Measurements from ENCODE around the gene FMNL2. TPM values are rescaled to one million over a fixed set of nuclear protein-coding genes. Genes with fewer than 3 reads are reported as not detected.

The FMNL2 gene
- total RNA-seq, 1 experiment from 2014 or later: 37.5 TPM

GRCh38 chr2:152580714-152581113 lies 245.7 kb downstream of the FMNL2 start:
- peak; percentile 41 for DNase-seq (ENCODE audit: low spot score)

DNA sequence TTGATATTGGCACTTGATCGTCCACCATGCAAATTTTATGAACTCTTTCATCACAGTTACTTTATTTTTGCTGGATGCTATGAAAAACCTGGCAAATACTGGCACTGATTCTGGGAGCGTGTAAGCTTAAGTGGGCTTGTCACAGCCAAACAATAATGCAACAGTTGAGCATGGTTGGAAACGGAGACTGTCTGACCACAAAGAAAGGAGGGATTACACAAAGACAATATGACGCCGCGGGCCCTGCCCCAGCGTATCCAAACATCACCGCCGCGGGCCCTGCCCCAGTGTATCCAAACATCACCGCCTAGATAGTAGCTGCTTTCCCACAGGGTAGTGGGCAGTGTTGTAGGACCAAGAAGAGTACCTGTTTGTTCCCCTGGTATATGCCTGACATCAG lies 246.4 kb downstream of the FMNL2 start:
- no peak for DNase-seq (ENCODE audit: low spot score)

GRCh38 chr2:152582081-152582480 lies 247.1 kb downstream of the FMNL2 start:
- no peak for DNase-seq (ENCODE audit: low spot score)

GRCh38 chr2:152583512-152584229 lies 248.7 kb downstream of the FMNL2 start:
- DNase-seq (ENCODE audit: low spot score): no peak

DNA sequence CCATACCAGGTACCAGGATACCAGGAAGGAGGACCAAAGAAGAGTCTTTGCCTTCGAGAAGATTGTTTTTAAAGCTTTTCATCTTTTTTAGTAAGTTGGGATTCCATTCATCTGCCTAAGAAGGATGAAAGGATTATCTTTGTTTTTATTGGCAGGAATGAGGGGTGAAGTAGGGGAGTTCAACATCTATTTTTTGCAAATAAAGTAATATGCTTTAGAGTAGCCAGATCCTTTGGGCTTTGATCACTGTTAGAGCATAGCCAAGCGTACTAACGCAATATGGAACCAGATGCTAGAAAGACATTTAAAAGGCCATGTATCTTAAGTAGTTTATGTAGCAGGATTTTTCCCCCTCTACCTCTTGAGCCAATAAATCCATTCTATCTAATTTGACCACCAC lies 249.3 kb downstream of the FMNL2 start:
- no peak for DNase-seq (ENCODE audit: low spot score)

- peak; percentile 92 for DNase-seq (ENCODE audit: low spot score)
Observed at GRCh38 chr2:152585830-152586484, 251.0 kb downstream of the FMNL2 start.

DNA sequence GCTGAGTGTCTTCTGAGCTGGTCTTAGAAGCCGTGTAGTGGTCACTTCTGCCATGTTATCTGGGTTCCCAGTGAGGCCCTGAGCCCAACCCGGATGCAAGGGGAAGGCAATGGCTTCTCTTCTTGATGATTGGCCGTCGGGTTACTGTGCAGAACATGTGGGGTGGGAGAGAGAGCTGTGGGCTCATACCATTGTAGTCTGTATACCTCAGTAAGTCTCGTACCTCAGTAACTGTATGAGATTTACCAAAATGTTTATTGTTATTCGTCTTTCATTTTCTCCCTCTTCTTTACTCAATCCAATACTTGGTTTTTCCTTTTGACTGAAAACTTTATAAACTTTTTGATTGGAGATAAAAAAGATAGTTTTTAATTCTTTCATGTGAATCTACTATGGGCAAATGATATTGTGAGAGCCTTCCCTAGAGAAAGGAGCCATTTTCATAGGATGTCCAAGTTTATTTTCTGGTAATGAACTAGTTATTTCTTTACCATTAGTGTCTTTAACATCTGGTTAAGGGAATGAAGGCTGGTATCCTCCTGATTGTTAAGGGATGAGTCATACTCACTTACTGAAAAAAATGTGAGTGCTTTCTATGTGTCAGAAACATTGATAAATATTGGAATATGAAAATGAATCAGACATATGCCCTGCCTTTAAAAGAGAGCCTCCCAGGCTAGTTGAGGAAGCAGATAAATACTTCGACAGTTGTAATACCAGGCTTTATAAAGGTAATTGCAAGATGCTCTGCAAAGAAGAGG lies 252.4 kb downstream of the FMNL2 start:
- DNase-seq (ENCODE audit: low spot score): peak; percentile 20

DNA sequence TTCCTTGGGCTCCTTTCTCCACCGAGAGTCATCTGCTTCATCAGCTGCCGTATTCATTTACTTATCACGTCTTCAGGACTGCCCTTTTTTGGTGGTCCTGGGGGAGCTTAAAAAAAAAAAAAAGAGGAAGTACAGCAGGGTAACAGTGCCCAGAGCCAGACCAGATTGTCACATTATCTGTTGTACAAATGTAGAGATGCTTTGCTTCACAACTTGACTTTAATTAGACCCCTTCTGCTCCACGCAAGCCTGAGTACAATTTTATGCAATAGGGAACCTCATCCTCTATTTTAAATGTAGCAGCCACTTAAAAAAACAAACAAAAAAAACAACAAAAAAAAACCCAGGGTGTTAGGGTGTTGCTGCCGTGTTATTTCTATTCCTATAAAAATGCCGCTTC lies 254.0 kb downstream of the FMNL2 start:
- DNase-seq (ENCODE audit: low spot score): no peak

DNA sequence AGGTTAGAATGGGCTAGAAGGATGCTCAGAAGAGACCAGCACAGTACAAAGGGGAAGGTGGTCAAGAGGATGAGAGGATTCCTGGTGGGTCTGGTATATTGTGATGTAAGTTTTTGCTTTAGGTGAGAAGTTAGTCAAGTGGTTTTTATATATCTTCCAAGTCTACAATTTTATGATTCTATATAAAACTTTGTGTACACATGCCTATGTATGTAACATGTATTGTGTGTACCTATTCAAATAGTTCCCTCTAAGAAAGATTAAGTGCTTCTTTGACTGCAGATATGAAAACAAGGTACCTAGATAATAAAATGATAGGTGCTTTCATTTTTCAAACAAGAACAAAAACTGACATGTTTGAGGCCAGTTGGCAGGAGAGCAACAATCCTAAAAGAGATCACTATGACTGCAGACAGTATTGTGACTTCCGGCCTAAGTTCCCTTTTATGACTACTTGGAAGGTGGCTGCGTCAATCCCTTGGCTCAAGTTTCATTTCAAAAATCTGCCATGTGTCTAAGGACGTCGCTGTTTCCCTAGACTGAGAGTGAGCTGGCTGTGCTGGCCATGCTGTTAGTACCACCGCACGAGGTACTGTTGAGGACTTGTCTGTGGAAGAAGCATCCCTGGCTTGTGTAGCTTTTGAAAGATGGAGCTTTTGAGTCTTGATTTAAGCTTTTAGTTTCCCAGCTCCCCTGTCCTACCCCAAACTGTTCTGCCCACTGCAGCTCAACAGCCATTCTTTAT lies 259.2 kb downstream of the FMNL2 start:
- no peak for DNase-seq (ENCODE audit: low spot score)

DNA sequence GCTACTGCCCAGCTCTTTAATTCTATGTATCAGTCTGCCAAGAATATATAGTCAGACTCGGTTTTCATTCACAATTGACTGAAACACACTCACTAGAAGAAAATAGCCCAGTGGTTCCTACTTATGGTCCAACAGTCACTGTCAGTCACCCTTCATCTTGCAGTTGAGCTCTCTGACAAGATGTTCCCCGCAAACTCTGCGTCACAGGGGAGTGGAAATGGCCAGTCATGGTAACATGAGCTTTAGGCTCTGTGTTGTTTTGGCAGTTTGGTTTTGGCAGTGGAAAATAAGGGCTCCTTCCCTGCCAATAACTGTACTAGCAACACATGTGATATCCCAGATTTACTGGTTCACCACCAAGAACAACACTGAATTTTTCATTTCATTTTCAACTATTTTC lies 259.8 kb downstream of the FMNL2 start:
- DNase-seq (ENCODE audit: low spot score): no peak

DNA sequence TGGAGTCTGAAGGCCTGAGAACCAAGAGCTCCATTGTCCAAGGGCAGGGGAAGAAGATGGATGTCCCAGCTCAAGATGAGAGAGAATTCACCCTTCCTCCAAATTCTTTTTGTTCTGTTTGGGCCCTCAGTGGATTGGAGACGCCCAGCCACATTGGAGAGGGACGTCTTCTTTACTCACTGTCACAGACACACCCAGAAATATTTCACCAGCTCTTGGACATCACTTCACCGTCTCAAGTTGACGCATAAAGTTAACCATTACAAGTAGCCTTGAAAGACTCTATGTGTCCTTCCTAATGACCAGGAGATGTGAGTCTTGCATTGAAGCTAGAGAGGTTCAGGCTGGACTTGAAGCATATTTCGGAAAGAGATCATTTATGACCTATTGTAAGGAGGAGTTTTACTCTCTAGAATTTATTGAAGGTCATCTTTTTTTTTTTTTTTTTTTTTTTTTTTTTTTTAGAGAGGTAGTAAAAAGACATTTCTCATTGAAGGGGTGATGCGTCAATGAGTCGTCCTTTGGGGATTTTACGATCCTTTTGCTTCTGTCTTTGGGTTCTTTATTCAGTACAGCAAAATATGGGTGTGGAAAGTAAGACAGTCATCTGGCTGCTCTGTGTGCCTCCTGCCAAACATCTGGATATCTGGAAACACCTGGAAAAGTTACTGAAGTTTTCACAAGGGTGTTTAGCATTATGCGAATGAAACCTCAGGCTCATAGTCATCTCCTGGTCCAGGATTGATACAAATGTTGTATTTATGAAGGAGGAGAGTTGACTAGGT lies 264.2 kb downstream of the FMNL2 start:
- DNase-seq (ENCODE audit: low spot score): peak; percentile 29

GRCh38 chr2:152600051-152600657 lies 265.2 kb downstream of the FMNL2 start:
- no peak for DNase-seq (ENCODE audit: low spot score)

GRCh38 chr2:152600697-152601096 lies 265.7 kb downstream of the FMNL2 start:
- DNase-seq (ENCODE audit: low spot score): peak; percentile 35

- DNase-seq (ENCODE audit: low spot score): no peak
Observed at GRCh38 chr2:152602750-152603149, 267.8 kb downstream of the FMNL2 start.

DNA sequence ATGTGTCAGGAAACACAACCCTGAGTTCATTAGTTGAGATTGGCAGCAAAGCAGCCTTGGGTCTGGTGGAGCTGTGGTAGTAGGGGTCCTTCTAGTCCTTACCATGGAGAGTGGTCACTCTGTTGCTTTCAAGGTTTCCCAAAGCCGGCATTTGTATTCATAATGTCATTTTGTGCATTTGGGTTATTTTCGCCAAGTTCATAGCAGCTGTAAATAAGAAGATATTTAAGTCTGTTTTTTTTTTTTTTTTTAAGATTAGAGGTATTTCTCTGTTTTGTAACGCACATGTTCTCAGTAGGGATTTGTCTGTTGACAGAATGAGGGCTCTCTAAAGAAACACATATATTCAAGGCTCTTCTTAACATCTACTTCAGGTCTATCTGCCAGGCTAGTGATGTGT lies 268.2 kb downstream of the FMNL2 start:
- DNase-seq (ENCODE audit: low spot score): no peak

- no peak for DNase-seq (ENCODE audit: low spot score)
Observed at GRCh38 chr2:152606081-152606480, 271.1 kb downstream of the FMNL2 start.

- DNase-seq (ENCODE audit: low spot score): no peak
Observed at GRCh38 chr2:152606941-152607340, 272.0 kb downstream of the FMNL2 start.

- no peak for DNase-seq (ENCODE audit: low spot score)
Observed at GRCh38 chr2:152607793-152608300, 272.9 kb downstream of the FMNL2 start.

DNA sequence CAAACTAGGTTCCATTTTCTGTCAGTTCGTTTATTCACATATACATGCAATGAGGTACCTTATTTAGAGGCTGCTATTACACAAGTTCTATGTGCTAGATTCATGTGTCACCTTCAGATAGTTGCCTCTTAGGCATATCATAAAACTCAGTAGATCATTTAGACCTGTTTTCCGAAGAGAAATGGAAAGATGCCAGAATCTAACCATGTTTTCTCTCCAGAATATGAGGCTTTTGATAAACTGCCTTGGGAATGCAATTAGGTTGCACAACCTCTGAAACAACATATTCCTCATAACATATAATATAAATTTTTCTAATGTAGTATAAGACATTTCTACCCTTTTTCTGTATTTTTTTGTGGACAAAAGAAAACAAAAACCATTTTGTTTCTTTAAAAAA lies 274.2 kb downstream of the FMNL2 start:
- no peak for DNase-seq (ENCODE audit: low spot score)

- no peak for DNase-seq (ENCODE audit: low spot score)
Observed at GRCh38 chr2:152609699-152610098, 274.7 kb downstream of the FMNL2 start.
